ENCODE measurements around the gene TRMT1.

- TF ChIP-seq CTCF (conservative IDR thresholded peaks at IDR 0.05 in 1 of 2, IDR thresholded peaks at IDR 0.05 in 1 of 2; ENCODE audit: low read depth in 1 of 2, low read length in 2 of 2) (no peak), EZH2 (IDR thresholded peaks at IDR 0.05; ENCODE audit: low read length, missing control alignments) (no peak)
Observed at GRCh38 chr19:13092158-13092543, 24.4 kb downstream of the TRMT1 start.

Data from fibroblast of lung (primary cell).